ENCODE measurements around the gene MLF2. TPM values are rescaled to one million over a fixed set of nuclear protein-coding genes. Genes with fewer than 3 reads are reported as not detected.

The MLF2 gene
- total RNA-seq, 4 donors from 2014 or later: 127 to 150 (median 129) TPM

DNA sequence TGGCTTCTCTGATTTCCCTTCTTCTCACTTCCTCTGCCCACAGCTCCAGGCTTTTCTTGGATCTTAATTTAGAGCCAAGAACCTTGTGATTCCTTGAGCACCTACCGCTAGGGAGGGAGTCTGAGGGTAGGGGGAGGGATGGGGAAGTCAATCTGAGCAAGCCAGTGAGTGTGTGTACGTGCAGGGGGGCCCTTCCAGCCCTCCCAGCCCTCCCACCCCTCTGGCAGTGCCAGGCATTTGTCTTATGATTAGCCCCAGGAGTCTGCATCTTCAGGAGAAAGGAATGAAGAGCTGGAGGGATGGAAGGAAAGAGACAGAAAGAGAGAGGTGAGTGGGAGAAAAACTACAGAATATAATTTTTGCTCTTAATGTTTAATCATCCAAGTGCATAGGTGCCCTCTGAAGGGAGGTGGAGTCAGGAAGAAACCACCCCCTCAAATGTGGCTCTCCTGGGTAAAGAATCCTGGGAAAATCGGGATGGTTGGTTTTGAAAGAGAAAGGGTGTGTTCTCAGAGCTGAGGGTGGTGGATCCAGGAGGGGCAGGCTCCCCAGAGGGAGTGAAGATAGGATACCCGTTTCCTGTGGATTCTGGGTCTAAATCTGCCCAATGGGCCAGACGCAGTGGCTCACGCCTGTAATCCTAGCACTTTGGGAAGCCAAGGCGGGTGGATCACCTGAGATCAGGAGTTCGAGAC is 54.4 kb downstream of the MLF2 start:
- no peak for TF ChIP-seq CTCF (IDR thresholded peaks at IDR 0.05)
- DNase-seq (ENCODE audit: low spot score): no peak

More for the DNA sequence above, 54.4 kb downstream of the MLF2 start:
- ATAC-seq (ENCODE audit: low FRiP score): no peak

Small RNA genes within 50 kb of the gene (small RNA-seq; reads per million reads assigned to genes)
- gene RNU6-781P: not detected

Other genes with a start within 250 kb of the MLF2 start
- 1,000 to 10,000 TPM; 1,060 to 2,185 (median 1,462) TPM for gene GAPDH, start 218.6 kb downstream of the MLF2 start, total RNA-seq
- 10 to 100 TPM; 15.5 to 50.0 (median 18.4) TPM for gene IFFO1, start 197.1 kb downstream of the MLF2 start, total RNA-seq
- 100 to 1,000 TPM in 1 of 4 donors, 10 to 100 TPM in 3; 26.2 to 153 (median 45.0) TPM for gene NOP2, start 184.8 kb downstream of the MLF2 start, total RNA-seq
- 100 to 1,000 TPM; 171 to 213 (median 194) TPM for gene CHD4, start 145.8 kb downstream of the MLF2 start, total RNA-seq
- gene LPAR5, start 117.2 kb downstream of the MLF2 start, total RNA-seq: 1 to 10 TPM; 2.2 to 6.3 (median 2.4) TPM
- 1 to 10 TPM; 1.9 to 3.8 (median 3.2) TPM for gene ACRBP, start 105.7 kb downstream of the MLF2 start, total RNA-seq
- gene ING4, start 90.0 kb downstream of the MLF2 start, total RNA-seq: 10 to 100 TPM in 3 of 4 donors, 1 to 10 TPM in 1; 9.7 to 48.7 (median 24.8) TPM
- 10 to 100 TPM; 28.1 to 36.7 (median 34.6) TPM for gene ZNF384, start 63.8 kb downstream of the MLF2 start, total RNA-seq
- gene PIANP, start 52.3 kb downstream of the MLF2 start, total RNA-seq: not detected
- gene COPS7A, start 29.1 kb downstream of the MLF2 start, total RNA-seq: 10 to 100 TPM; 51.2 to 64.0 (median 62.7) TPM
- gene PTMS, start 13.2 kb upstream of the MLF2 start, total RNA-seq: 100 to 1,000 TPM in 2 of 4 donors, 10 to 100 TPM in 2; 77.6 to 143 (median 113) TPM
- 1 to 10 TPM in 2 of 4 donors, under 1 TPM in 2; 0.44 to 2.2 (median 0.92) TPM for gene LAG3, start 19.4 kb upstream of the MLF2 start, total RNA-seq
- gene CD4, start 36.4 kb upstream of the MLF2 start, total RNA-seq: 10 to 100 TPM; 19.7 to 26.5 (median 21.8) TPM
- gene GPR162, start 68.7 kb upstream of the MLF2 start, total RNA-seq: 1 to 10 TPM; 2.8 to 6.7 (median 2.9) TPM
- gene P3H3, start 75.3 kb upstream of the MLF2 start, total RNA-seq: 10 to 100 TPM in 2 of 4 donors, 1 to 10 TPM in 2; 5.4 to 13.6 (median 10.0) TPM
- 1 to 10 TPM in 1 of 4 donors, under 1 TPM in 2, not detected in 1; 0.25 to 2.0 (median 0.48) TPM for gene GNB3, start 87.8 kb upstream of the MLF2 start, total RNA-seq
- 1 to 10 TPM in 2 of 4 donors, under 1 TPM in 2; 0.47 to 1.6 (median 1.1) TPM for gene CDCA3, start 98.1 kb upstream of the MLF2 start, total RNA-seq
- 10 to 100 TPM; 33.4 to 39.4 (median 36.7) TPM for gene USP5, start 99.0 kb upstream of the MLF2 start, total RNA-seq
- gene TPI1, start 114.4 kb upstream of the MLF2 start, total RNA-seq: 100 to 1,000 TPM; 254 to 446 (median 375) TPM
- gene SPSB2, start 120.2 kb upstream of the MLF2 start, total RNA-seq: 1 to 10 TPM; 4.1 to 6.5 (median 5.7) TPM
- 10 to 100 TPM in 1 of 4 donors, 1 to 10 TPM in 3; 6.2 to 12.1 (median 7.4) TPM for gene LRRC23, start 151.7 kb upstream of the MLF2 start, total RNA-seq
- gene ENO2, start 161.4 kb upstream of the MLF2 start, total RNA-seq: 10 to 100 TPM in 1 of 4 donors, 1 to 10 TPM in 3; 3.5 to 14.3 (median 5.2) TPM
- gene ATN1, start 174.8 kb upstream of the MLF2 start, total RNA-seq: 10 to 100 TPM; 46.2 to 93.5 (median 59.4) TPM
- not detected for gene RNU7-1, start 190.7 kb upstream of the MLF2 start, total RNA-seq
- 100 to 1,000 TPM; 280 to 555 (median 413) TPM for gene C12orf57, start 190.9 kb upstream of the MLF2 start, total RNA-seq
- gene PTPN6, start 198.2 kb upstream of the MLF2 start, total RNA-seq: 10 to 100 TPM; 19.8 to 42.3 (median 35.9) TPM
- gene PHB2, start 217.5 kb upstream of the MLF2 start, total RNA-seq: 100 to 1,000 TPM; 173 to 218 (median 189) TPM
- 10 to 100 TPM; 28.8 to 47.1 (median 30.8) TPM for gene EMG1, start 217.8 kb upstream of the MLF2 start, total RNA-seq

Data from omental fat pad (tissue), 4 donors.